ENCODE measurements around the gene ENTPD6. TPM values are rescaled to one million over a fixed set of nuclear protein-coding genes. Genes with fewer than 3 reads are reported as not detected.
"Not testable (repeated sequence)": the region's sequence is repeated elsewhere in the genome, so short reads cannot be mapped to it uniquely, and the experiment has no call there.

The ENTPD6 gene
- polyA plus RNA-seq, 1 experiment = 70.8 TPM

GRCh38 chr20:25177890-25178321, 17.6 kb upstream of the ENTPD6 start:
- POLR2A ChIA-PET = interaction anchor here (1.0 kb wide), 1 partner anchor 18 kb away, joined by 3 read pairs; the partner anchor contains the start of gene ENTPD6
- H3K36me3 ChIP-seq (ENCODE audit: control insufficient read depth, insufficient read depth, low read length) = no peaks in the 10 kb centered on the region
- H3K4me3 ChIP-seq (ENCODE audit: low read depth, low read length) = no peak overlapping the region
- TF ChIP-seq CTCF (IDR thresholded peaks at IDR 0.05; ENCODE audit: insufficient read depth, low read depth, low read length) = no peak
- CTCF ChIA-PET = interaction anchor here (0.5 to 3.0 kb wide), 8 partner anchors 9 to 269 kb away, joined by 3 to 16 read pairs (median 9); partner anchors contain the start of gene ENTPD6
- H3K27me3 ChIP-seq (ENCODE audit: control insufficient read depth, insufficient read depth, low read length) = peaks cover 3% of the 10 kb centered on the region
- no peak for DNase-seq (ENCODE audit: low read depth)

- no peak overlapping the region for H3K4me3 ChIP-seq (ENCODE audit: low read depth, low read length)
- no peaks in the 10 kb centered on the region for H3K36me3 ChIP-seq (ENCODE audit: control insufficient read depth, insufficient read depth, low read length)
- TF ChIP-seq CTCF (IDR thresholded peaks at IDR 0.05; ENCODE audit: insufficient read depth, low read depth, low read length) = peak; percentile 77
- POLR2A ChIA-PET = interaction anchor here (1.0 kb wide), 1 partner anchor 17 kb away, joined by 3 read pairs; the partner anchor contains the start of gene ENTPD6
- H3K27me3 ChIP-seq (ENCODE audit: control insufficient read depth, insufficient read depth, low read length) = no peaks in the 10 kb centered on the region; the same call in 1 of the 2 replicates
- peak; percentile 55 for DNase-seq (ENCODE audit: low read depth)
- CTCF ChIA-PET = interaction anchor here (0.5 to 3.0 kb wide), 17 partner anchors 8 to 268 kb away, joined by 3 to 16 read pairs (median 4); partner anchors contain the start of gene ENTPD6
Observed at GRCh38 chr20:25178563-25179438, 16.7 kb upstream of the ENTPD6 start.

GRCh38 chr20:25179439-25180089, 15.9 kb upstream of the ENTPD6 start:
- no peak overlapping the region for H3K4me3 ChIP-seq (ENCODE audit: low read depth, low read length)
- TF ChIP-seq CTCF (IDR thresholded peaks at IDR 0.05; ENCODE audit: insufficient read depth, low read depth, low read length) = no peak
- POLR2A ChIA-PET = no interaction called here

GRCh38 chr20:25184391-25184790, 11.1 kb upstream of the ENTPD6 start:
- H3K27me3 ChIP-seq (ENCODE audit: control insufficient read depth, insufficient read depth, low read length) = peaks cover 17% of the 10 kb centered on the region
- DNase-seq (ENCODE audit: low read depth); POLR2A ChIA-PET; CTCF ChIA-PET; H3K4me3 ChIP-seq (ENCODE audit: low read depth, low read length); H3K36me3 ChIP-seq (ENCODE audit: control insufficient read depth, insufficient read depth, low read length): not testable (repeated sequence)

More at GRCh38 chr20:25179439-25180089, 15.9 kb upstream of the ENTPD6 start:
- DNase-seq (ENCODE audit: low read depth) = no peak
- Histone ChIP-seq H3K36me3 (ENCODE audit: control insufficient read depth, insufficient read depth, low read length) (no peaks in the 10 kb centered on the region), H3K27me3 (ENCODE audit: control insufficient read depth, insufficient read depth, low read length) (no peaks in the 10 kb centered on the region; the same call in 1 of the 2 replicates)
- CTCF ChIA-PET = interaction anchor here (0.8 to 3.0 kb wide), 13 partner anchors 11 to 191 kb away, joined by 3 to 16 read pairs (median 3); partner anchors contain the start of gene ENTPD6

GRCh38 chr20:25187220-25187619, 8.3 kb upstream of the ENTPD6 start:
- no peak for DNase-seq (ENCODE audit: low read depth)
- no peak for TF ChIP-seq CTCF (IDR thresholded peaks at IDR 0.05; ENCODE audit: insufficient read depth, low read depth, low read length)
- ChIA-PET POLR2A (no interaction called here), CTCF (interaction anchor here (0.8 to 1.4 kb wide), 3 partner anchors 9 to 193 kb away, joined by 3 to 5 read pairs (median 4); no protein-coding TSS in a partner anchor)
- H3K27me3 ChIP-seq (ENCODE audit: control insufficient read depth, insufficient read depth, low read length) = peaks cover 25% of the 10 kb centered on the region
- no peaks in the 10 kb centered on the region for H3K36me3 ChIP-seq (ENCODE audit: control insufficient read depth, insufficient read depth, low read length)
- no peak overlapping the region for H3K4me3 ChIP-seq (ENCODE audit: low read depth, low read length)
